HG03039 (cell line): ENCODE data around the gene TMEM59.
"Not testable (repeated sequence)": the region's sequence is repeated elsewhere in the genome, so short reads cannot be mapped to it uniquely, and the experiment has no call there.

Experiments
- ATAC-seq: cut with Tn5 transposase; IDR thresholded peaks from one replicate; pipeline ENCODE4 v1.9.1; 2021; ENCODE audit warnings: mild to moderate bottlenecking, moderate library complexity; ENCODE audit not compliant: unreplicated experiment

The TMEM59 gene

DNA sequence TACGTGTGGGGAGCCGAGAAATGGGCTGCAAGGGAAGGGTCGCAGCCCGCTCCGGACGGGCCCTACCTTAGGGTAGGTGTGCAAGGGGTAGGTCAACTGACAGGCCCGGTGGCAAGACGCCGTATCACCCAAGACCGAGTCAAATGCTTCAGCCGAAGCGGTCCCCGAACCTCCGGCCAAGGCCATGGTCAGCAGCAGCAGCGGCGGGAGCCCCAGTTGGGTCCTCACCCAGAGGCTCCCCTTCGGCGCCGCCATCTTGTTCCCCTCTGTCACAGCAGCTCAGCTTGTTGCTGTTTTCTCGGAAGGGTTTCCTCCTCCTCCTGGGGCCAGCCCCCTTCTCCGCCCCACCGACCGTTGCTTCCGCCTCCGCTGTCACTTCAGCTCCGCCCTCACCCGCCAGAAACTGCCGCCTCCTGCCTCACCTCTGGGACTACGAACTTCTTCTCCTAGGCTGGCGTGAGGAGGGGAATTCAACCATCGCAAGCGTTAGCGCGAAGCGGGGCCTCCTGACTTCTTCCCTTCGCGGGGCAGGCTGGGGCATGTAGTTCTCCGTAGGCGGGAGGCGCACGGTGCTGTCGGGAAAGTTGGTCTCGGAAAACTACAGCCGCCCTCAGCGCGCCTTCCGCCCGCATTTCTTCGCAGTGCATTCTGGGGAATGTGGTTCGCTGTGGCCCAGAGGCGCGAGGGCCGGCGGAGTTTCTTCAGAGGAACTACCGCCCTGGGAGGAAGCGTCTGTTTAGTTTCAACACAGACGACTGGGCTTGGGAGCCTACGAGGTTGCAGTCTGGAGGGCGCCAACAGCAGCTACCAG is at the start of gene TMEM59, which contains the start of gene TCEANC2:
Gene TMEM59 (minus strand): TSS at position 271 of the 811 bp plus-strand sequence. CDS start 16 bp downstream, at position 255.
Gene TCEANC2 (plus strand): TSS at position 675 of the 811 bp plus-strand sequence. CDS start 815 bp downstream, outside the sequence.
- ATAC-seq = peak; percentile 88

- no peak for ATAC-seq
Measured at GRCh38 chr1:54100500-54100899, 47.5 kb upstream of the TMEM59 start.

- ATAC-seq = no peak
Measured at GRCh38 chr1:54099061-54099610, 46.1 kb upstream of the TMEM59 start.

DNA sequence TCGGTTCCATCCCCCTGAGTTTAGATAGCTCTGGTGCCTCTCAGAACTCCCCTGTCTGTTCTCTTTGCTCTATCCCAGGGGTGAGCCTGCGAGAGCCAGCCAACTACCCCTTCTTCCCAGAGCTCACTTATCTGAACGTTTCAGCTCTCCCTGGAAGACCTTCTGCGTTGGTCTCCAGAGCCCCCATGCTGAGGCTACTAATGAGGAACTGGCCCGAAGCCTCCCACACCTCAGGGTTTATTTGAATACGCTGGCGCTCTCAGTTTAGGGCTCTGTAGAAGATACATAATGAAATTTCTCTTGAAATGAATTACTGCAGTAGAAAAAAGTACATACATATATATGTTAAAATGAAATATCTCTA is 43.9 kb upstream of the TMEM59 start:
- no peak for ATAC-seq

DNA sequence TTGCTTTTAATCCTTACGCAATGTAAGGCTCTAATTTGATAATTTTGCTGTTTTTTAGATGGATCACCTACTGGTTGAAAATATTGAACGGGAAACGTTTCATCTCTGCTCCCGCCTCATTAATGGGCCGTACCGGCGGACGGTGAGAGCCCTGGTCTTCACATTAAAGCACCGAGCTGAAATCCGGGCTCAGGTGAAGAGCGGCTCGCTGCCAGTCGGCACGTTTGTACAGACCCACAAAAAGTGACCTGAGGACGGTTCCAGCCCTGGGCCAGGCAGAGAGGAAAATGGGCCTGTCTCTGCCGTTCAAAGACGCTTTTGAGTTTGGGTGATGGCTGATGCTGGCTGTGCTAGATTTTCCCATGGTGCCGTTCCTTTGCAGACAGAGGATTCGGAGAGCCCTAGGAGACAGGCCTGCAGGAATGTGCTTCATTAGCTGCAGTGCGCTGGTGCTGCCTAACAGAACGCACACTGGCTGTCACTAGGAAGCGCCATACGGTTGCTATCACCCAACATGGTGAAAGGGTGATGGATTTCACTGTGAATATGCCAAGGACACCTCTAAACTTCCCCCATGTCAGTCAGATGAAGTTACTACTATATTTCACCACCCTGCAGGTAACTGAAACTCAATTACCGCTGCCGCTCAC is 43.3 kb upstream of the TMEM59 start:
- no peak for ATAC-seq

DNA sequence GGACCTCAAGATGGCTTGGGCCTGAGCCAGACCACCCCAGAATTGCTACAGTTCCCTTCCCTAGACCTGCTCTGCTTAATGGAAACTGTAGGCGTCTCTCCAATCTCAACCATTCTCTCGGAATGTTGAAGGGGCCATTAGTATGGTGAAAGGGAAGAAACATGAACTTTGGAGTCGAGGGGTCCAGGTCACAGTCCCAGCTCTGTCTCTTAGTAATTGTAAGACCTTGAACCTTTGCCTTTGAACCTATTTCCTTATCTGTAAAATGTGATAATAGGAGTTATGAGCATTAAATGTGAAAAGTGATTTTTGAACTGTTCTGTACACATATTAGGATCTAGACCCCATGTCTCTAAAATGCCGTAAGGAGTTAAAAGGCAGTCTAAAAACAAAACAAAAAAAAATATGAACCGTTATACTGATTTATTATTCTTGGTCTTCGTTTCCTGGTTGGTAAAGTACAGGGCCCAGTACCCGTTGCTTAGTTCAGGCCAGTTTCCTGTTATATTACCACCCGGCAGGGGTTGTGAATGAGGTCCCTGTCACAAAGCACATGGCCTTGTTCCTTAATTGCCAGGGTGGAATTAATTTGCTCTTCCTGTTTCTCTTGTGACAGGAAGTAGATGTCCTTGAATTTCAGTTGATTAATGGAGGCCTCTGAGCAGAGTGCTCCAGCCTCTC is 42.7 kb upstream of the TMEM59 start:
- no peak for ATAC-seq

DNA sequence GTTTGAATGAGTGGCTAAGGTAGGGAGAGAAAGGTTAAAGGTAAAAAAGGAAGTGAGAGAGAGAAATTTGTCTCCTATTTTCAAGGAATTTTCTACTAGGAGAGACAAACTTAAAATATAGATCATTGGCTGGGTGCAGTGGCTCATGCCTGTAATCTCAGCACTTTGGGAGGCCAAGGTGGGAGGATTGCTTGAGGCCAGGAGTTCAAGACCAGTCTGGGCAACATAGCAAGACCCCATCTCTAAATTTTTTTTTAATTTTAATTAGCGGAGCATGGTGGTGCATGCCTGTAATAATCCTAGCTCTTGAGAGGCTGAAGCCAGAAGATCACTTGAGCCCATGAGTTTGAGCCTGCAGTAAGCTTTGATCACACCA is 41.7 kb upstream of the TMEM59 start:
- not testable (repeated sequence) for ATAC-seq

- ATAC-seq = no peak
Measured at GRCh38 chr1:54094001-54094729, 41.2 kb upstream of the TMEM59 start.

GRCh38 chr1:54091666-54092065 is 38.7 kb upstream of the TMEM59 start:
- ATAC-seq = no peak

- ATAC-seq = no peak
Measured at GRCh38 chr1:54088385-54088784, 35.4 kb upstream of the TMEM59 start.

DNA sequence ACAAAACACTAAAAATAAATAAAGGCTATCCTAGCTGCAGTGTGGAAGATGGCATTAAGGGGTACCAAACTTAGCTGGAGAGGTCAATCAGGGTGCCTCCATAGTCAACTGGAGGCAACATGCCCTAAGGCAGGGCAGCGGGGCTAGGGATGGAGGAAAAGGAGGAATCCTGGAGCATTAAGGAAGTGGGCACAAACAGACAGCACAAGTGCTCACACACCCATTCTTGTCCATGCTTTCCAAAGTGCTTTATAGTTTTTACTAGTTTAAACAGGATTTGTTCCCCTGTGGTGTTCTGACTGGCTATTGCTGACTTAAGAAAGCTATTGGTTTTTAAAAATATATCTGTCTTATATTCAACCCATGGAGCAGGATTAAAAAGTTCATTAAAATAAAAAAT is 33.8 kb upstream of the TMEM59 start:
- ATAC-seq = no peak

DNA sequence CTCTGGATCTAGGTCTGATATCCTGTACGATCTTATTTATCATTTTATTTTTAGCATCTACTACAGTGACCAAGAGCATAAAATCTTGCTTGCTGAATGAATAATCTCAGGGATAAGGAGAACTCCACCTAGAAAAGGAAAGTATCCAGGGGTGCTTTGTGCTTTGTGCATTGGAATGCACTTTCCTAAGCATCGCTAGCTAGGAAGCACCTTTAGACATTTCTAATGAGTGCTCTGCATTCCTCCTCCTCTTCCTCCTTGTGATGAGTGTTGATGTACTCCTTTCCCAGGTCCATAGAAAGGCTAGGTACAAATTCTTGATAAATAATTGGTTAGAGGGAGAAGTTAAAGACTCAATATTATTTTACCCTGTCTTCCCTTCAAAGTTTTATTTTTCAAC is 31.8 kb upstream of the TMEM59 start:
- ATAC-seq = no peak

DNA sequence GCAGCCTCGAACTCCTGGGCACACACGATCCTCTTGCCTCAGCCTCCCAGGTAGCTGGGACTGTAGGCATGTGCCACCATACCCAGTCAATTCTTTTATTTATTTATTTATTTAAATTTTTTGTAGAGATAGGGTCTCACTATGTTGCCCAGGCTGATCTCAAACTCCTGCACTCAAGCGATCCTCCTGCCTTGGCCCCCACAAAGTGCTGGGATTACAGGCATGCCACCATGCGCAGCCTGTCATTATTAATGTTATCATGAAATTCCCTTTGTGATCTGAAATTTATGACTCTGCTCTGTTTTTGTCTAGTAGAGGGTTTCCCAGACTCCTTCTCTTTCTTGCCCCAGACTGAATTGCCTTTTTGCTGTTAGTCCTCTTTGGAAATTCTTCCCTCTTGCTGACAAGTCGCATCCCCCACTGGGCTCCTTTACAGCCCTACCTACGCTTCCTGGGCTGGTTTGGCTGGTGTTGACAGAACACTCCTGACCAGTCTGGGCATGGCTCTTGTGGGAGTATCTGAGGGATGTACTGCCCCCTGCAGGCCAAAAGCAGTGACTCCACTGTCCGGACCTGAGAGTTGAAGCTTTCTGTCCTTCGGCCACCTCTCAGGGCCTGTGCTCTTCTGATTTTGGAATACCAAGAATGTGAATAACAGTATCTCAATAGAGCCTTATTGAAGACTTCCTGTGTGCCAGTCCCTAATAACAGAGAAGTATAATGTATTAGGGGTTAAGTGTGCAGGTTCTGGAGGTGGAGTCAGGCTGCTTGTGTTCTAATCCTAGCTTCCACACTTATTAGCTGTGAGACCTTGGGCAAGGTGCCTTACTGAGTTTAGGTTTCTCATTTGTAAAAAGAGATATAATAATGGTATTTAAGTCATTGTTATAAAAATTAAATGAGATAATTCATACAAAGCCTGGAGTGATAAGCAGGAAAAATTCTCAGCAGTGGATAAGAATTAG is 28.6 kb upstream of the TMEM59 start:
- peak; percentile 71 for ATAC-seq

DNA sequence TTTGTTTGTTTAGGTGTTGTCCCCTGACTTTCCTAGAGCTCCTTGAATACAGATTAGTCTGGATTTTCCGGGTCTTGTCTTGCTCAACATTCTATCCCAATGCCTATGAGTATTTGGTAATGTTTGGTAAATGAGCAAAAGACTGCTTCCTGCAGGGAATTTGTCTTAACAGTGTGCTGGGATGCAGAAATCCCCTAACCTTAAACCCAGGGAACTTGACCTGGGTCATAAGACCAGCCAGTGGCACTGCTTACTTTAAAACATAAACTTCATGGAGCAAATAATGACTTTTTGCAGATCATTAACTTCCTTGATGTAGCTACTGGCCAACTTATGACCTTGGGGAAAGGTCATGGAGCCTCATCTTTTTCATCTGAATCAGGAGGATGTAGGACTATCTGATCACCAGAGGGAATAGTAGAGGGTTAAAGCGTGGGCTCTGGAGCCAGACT is 27.6 kb upstream of the TMEM59 start:
- no peak for ATAC-seq

- no peak for ATAC-seq
Measured at GRCh38 chr1:54077359-54077758, 24.4 kb upstream of the TMEM59 start.

DNA sequence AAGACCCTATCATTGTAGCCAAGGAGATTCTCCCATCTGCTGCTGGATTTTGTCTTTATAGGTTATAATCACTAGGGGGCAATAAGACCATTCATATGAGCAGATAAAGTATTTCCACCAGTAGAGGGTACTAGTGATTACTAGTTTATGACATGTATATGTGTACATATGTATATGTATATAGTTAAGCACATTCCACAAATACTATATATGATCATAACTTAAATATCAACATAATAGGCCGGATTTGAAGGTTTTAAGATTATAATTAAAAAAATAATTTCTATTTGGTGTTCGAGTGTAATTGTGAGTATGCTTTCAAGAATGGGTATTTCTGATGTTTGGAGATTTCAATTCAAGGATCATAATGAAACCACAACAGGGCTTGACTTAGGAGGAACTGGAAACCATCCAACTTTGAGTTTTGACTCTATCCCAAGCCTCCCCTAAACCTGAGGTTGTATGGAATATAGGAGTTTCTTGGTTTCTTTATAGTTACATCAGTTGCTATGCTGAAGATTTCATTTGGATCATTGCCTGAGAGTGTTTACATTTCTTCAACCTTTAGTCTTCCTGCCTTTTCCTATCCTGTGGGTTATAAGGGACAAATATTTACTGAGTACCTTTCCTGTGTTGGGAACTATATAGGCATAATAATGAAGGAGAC is 17.3 kb upstream of the TMEM59 start:
- no peak for ATAC-seq

DNA sequence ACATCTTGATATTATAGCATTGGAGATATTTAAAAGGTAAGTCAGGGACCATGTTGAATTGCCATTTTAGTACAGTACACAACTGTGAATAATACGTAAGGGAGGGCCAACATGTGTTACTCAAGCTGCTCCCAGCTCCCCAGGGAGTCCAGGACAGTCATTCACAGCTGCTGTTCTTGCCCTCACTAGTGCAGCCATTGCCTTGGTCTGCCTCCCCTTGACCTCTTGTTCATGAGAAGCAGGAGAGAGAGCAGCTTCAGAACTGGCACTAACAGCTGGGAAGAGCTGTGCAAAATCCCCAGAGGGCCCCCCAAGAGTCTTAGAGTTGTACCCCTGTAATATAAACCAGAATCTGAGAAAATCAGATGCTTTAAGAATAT is 16.8 kb upstream of the TMEM59 start:
- no peak for ATAC-seq

DNA sequence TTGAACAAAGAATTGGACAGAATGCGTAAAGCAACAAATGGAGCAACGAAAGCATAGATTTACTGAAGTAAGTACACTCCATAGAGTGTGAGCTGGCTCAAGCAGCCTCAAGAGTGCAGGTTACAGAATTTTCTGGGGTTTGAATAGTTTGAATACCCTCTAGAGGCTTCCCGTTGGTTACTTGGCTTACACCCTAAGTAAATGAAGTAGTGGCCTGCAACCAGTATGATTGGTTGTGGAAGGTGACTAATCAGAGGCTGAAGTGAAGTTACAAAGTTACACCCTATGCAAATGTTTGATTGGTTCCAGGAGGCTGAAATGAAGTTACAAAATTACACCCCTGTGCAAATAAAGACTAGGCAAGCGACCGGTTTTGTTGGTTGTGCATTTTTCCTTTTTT is 11.3 kb upstream of the TMEM59 start:
- no peak for ATAC-seq

GRCh38 chr1:54054438-54054749 is 1.4 kb upstream of the TMEM59 start:
- no peak for ATAC-seq
